ENCODE results near the gene ADISSP. TPM values are rescaled to one million over a fixed set of nuclear protein-coding genes. Genes with fewer than 3 reads are reported as not detected.
"Not testable (repeated sequence)": the region's sequence is repeated elsewhere in the genome, so short reads cannot be mapped to it uniquely, and the experiment has no call there.

ADISSP gene
- polyA plus RNA-seq, 12 donors: 10.7 to 23.2 (median 18.9) TPM; not detected in 1

DNA sequence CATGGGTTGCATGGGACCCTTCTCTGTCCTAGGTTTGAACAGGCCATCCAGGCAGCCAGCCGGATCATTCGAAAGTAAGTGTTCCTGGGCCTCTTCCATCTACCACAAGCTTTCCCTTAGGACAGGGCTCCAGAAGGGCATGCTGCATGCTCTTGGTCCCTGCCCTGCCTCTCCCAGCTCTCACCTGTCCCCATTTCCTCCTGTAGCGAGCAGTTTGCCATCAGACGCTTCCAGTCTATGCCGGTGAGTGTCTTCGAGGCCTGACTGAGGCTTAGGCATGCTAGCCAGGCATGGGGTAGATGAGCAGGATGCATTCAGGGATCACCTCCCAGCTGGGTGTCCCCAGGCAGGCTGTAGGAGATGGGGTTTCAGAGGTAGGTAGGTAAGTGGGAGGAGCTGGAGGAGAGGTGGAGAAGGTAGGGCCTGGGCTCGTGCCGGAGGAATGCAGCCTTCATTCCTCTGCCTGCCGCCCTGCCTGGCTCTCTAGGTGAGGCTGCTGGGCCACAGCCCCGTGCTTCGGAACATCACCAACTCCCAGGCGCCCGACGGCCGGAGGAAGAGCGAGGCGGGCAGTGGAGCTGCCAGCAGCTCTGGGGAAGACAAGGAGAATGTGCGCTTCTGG, 32.8 kb upstream of the ADISSP start:
- DNase-seq: no peak

DNA sequence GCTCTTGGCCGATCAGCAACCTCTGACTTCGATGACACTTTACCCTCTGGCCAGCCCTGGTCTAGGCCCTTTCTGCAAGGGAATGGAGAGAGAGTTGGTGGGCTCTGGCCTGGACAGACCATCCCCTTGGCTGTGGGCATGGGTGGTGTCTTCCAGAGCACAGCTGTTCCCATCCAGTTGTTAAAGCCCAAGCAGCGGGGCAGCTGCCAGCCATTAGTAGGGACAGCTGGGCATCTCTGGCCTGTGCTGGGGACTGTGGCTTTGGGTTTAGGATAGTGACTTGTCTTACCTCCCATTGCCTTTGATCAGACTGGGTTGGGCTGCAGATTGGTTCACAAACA, 31.3 kb upstream of the ADISSP start:
- no peak for DNase-seq

DNA sequence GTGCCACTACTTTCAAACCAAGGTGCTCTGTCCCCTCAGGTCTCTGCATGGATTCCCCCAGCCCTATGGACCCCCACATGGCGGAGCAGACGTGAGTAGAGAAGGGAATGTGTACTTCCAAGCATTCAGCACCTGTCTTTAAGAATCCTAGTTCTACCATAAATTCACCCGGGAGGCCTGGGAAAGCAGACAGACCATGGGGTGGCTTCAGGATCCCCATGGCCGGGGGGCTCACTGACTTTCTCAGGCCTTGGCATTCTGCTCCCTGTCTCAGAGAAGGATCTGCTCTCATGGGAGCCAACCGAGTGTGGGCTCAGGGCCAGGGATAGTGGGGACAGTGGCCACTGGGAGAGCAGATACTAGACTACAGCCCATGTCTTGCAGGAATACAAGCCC, 30.8 kb upstream of the ADISSP start:
- no peak for DNase-seq

DNA sequence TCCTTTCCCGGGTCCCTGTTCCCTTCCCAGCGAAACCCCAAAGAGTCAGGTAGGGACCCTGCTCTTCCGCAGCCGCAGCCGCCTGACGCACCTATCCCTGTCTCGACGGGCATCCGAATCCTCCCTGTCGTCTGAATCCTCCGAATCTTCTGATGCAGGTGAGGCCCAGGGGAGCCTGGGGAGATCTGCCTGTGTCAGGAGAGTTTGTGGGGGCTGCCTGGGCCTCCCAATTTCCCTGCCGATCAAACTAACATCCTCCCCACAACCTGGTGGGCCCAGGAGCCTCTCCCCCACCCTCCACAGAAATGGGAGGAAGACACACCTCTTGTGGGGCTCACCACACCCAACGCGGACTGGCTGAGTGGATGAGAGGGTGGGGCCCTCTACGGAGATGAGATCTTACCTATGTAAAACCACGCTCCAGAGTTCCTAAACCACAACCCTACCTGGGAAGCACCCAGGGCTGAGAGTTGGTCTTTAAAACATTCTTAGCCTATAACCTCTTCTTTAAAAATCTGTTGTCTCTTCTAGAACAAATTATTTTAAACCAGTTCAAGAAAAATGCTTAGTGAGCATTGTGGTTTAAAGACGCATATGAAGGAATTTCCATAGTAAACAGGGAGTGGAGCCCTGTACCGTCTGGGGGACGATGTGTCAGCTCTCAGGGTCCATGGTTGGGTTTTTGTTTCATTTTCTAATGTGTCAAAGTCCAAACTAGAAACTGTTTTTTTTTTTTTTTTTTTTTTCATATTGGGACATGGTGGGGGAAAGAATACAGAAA, 30.2 kb upstream of the ADISSP start:
- no peak for DNase-seq

DNA sequence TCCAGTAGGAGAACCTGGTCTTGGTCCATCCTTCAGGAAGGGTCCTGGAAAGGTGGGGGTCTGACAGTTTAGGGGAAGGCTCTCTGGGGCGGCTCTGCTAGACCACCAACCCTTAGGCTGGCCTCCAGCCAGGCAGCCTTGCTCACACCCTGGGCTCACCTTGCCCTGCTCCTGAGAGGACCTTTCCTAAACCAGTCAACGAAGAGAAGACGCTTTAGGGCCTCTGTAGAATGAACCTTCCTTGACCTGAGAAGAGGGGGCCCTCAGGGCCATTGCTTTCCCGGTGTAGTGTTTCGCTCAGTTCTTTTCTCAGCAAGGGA, 29.6 kb upstream of the ADISSP start:
- DNase-seq: no peak

DNA sequence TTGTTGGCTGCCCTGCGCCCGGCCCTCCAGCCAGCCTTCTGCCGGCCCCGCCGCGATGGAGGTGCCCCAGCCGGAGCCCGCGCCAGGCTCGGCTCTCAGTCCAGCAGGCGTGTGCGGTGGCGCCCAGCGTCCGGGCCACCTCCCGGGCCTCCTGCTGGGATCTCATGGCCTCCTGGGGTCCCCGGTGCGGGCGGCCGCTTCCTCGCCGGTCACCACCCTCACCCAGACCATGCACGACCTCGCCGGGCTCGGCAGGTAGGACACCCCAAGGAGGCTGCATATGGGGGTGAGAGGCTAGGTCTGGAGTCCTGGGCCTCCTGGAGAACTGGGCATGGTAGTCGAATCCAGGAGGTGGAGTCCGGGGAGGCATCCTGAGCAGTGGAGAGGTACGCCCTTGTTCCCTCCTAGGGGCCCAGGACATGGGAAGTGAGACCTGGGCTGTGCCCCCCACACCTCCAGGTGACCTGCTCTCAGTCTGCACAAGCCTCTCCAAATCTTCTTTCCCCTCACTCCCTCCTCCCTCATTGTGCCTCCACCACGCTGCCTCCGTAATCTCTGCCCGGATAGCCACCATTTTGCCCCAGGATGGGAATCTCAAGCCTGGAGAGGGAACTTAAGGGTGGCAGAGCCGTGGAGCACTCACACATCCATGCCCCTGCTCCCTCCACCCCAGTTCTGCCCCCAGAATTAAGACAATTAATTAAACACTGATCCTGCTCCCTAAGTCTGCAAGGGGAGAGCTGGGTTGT, 29.1 kb upstream of the ADISSP start:
- DNase-seq: no peak

DNA sequence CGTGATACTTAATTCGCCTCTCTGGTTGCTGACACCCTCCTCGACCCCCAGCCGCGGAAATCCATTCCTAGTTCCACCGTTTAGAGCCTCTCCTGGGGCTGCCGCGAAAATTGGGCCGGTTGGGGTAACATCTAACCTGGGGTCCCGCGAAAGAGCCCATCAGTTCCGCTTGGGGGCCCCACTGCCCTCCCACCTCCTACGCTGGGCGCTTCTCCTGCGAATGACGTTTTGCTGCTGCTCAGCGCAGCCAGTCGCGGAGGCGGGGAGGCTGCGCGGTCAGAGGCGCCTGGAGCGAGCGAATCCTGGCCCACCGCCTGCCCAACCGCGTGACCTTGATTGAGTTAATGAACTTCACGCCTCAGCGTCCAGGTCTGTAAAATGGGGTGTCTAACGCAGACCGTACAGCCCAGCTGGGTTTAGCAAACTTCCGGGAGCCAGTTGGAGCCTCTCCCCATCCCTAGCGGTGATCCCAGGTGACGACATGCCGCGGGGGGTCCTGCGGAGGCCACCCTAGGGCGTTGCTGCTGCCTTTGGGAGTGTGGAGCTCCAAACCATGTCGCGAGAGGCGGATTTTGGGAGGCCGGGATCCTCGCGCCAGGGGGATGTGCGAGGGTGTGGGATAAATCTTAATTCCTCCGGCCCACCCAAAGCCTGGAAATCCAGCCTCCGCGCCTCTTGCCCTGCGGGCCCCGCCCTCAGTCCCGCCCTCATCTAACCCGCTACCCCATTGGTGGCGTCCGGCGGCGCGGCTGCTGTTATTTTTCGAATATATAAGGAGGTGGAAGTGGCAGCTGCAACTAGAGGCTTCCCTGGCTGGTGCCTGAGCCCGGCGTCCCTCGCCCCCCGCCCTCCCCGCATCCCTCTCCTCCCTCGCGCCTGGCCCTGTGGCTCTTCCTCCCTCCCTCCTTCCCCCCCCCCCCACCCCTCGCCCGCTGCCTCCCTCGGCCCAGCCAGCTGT, 28.2 kb upstream of the ADISSP start, which contains the start of gene CDC25B:
Gene CDC25B (plus strand): TSS at position 800 of the 958 bp plus-strand sequence. CDS start 222 bp downstream, outside the sequence.
- peak; percentile 95 for DNase-seq

DNA sequence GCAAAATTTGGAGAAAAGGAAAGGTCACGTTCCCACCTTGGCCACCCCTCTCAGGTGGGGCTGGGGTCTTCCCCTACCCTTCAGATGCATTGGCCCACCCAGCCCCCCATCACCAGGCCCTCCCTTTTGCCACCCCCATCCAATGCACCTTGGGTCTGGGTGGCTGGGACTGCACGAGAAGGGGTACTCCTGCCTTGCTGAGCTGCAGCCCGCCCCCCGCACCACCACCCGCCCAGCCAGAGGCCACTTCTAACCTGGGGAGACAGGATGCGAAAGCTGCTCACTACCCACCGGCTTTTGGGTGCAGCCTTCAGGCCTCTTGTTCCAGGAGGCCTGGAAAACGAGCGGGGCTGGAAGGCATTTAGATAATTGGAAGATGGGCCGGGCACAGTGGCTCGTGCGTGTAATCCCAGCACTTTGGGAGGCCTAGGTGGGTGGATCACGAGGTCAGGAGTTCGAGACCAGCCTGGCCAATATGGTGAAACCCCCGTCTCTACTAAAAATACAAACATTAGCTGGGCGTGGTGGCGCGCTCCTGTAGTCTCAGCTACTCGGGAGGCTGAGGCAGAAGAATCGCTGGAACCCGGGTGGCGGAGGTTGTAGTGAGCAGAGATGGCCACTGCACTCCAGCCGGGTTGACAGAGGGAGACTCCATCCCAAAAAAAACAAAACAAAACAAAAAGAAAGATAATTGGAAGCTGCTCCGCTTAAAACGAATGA, 27.3 kb upstream of the ADISSP start:
- no peak for DNase-seq

DNA sequence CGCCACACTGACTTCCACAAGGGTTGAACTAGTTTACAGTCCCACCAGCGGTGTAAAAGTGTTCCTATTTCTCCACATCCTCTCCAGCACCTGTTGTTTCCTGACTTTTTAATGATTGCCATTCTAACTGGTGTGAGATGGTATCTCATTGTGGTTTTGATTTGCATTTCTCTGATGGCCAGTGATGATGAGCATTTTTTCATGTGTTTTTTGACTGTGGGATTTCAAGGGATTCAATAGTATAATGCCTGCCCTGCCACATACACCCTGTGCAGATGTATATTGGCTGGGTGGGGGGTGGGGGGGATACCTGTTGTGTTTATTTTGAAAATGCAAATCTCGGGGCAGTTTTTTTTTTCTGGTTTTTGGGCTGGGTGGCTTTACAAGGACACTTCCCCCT, 26.6 kb upstream of the ADISSP start:
- not testable (repeated sequence) for DNase-seq

DNA sequence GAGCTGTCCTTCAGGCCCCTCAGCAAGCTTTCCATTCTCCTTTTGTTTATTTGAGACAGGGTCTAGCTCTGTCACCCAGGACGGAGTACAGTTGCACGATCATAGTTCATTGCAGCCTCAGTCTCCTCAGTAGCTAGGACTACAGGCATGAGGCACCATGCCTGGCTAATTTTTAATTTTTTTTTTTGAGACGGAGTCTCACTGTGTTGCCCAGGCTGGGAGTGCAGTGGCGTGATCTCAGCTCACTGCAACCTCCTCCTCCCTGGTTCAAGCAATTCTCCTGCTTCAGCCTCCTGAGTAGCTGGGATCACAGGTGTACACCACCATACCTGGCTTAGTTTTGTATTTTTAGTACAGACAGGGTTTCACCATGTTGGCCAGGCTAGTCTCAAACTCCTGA, 21.6 kb upstream of the ADISSP start:
- DNase-seq: not testable (repeated sequence)

DNA sequence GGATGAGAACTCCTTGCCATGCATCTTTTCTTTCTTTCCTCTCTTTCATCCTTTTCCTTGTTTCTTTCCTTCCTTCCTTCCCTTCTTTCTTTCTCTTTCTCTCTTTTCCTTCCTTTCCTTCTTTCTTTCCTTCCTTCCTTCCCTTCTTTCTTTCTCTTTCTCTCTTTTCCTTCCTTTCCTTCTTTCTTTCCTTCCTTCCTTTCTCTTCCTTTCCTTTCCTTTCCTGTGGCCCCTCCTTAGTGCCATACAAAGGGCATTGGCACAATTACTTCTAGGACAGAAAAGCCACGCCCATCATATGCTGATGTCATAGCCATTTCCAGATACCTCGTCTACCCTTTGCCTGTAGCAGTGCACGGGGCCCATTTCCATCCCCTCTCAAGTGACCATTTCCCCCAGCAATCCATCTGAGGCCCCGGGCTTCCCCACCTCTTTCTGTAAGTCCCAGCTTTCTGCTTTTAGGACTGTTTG, 21.2 kb upstream of the ADISSP start:
- no peak for DNase-seq

DNA sequence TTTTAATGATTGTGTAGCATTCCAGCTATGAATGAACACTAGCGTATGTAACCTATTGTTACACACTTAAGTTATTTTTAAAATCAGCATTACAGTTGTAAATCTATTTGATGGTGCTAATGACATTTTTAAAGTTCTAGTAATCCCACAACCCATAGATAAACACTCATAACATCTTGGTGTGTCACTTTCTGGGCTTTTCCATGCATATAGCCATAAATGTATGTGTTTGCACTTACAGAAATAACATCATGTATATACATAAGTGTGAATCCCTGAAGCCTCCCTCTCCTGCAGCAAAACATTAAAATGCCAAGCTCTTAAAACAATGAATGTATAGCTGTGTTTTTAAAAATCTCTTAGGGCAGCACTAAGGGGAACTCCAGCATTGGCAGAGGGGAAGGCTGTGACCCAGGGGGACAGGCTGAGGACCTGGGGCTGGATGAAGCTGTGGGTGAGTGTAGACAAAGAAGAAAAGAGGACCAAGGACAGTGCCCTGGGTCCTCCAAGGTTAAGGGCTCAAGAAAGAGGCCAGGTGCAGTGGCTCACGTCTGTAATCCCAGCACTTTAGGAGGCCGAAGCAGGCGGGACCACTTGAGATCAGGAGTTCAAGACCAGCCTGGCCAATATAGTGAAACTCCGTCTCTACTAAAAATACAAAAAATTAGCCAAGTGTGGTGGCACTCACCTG, 19.9 kb upstream of the ADISSP start:
- DNase-seq: no peak

DNA sequence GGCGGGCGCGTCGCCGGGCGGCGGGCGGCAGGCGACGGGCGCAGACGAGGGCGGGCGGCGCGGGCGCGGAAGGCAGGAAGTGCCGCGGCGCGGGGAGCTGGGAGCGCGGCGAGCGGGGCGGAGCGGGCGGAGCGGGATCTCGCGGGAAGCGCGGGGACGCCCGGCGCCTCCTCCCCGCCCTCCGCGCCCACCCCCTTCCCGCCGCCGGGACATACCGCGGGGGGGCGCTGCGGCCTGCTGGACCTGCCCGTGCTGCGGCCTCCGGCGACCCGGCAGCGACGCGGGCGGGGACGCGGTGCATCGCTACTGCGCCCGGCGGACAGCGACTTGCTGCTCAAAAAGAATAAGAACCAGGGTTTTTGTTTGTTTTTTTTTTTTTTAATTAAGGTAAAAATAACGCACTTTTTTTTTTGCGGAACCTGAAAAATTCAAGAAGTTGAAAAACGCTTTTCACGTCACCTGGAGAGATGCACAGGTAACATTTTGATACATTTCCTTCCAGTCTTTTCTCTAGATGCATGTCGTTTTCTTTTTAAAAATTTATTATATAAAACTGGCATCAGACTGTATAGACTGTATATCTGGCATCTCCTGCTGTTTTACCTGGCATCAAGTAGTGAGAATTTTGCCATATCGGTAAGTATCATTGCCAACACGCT, 19.2 kb upstream of the ADISSP start, which contains the start of gene CENPB:
Gene CENPB (minus strand): TSS at position 76 of the 659 bp plus-strand sequence. CDS start 257 bp downstream, outside the sequence.
- peak; percentile 88 for DNase-seq

DNA sequence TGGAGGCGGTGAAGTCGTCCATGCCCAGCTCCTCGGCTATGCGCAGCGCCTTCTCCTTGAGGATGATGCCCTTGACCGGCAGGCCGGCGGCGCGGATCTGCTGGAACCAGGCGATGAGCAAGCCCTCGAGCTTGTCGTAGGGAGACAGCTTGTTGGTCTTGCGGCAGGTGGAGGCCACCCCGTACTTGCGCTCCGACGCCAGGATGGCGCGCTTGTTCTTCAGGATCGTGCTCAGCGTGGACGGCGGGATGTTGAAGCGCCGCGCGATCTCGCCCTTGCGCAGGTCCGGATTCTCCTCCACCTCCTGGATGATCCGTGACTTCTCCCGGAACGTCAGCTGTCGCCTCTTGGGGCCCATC, 18.6 kb upstream of the ADISSP start:
- no peak for DNase-seq

DNA sequence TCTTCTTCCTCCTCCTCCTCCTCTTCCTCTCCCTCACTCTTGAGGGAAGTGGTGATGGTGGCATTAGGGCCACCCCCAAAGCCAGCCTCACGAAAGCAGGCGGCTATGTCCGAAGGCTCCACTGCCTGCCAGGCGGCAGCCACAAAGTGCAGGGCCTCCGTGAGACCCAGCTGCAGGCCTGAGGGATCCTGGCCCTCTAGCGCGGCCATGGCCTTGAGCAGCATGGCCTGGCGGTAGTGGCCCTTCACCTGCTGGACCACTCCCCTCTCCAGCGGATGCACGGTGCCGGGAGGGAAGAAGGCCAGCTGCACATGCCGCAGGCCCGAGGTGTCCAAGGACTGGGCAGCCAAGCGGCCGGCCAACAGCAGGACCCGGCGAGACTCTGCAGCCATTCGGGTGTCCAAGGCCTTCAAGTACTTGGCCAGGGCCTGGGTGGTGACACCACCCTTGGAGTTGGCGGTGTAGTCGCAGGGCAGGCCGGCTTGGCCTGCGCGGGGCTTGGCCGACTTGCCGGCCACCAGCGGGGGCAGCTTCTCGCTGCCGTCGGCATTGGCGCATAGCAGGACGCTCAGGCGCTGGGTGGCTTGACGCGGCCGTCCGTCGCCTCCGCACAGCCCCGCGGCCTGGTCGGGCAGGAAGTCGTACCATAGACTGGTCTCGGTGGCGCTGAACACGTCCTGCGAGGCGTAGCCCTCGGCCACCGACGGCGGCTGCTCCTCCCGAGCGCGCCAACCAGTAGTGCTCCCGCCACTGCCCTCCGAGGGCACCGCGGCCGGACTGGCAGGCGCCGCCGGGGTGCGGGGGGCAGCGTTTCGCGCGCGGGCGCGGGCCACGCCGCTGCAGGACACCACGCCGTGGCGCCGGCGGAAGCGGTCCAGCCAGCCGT, 17.9 kb upstream of the ADISSP start:
- no peak for DNase-seq

DNA sequence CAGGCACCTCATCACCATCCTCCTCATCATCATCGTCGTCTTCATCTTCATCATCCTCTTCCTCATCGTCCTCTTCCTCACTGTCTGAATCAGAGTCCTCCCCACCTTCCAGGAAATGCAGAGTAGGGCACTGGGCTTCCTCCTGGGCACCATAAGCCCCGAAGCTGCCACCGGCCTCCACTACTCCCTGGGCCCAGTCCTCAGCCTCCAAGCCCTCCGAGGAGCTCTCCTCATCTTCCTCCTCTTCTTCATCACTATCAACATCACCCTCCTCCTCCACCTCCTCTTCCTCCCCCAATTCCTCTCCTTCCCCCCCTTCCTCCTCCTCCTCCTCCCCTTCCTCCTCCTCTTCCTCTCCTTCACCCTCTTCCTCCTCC, 17.3 kb upstream of the ADISSP start:
- no peak for DNase-seq

DNA sequence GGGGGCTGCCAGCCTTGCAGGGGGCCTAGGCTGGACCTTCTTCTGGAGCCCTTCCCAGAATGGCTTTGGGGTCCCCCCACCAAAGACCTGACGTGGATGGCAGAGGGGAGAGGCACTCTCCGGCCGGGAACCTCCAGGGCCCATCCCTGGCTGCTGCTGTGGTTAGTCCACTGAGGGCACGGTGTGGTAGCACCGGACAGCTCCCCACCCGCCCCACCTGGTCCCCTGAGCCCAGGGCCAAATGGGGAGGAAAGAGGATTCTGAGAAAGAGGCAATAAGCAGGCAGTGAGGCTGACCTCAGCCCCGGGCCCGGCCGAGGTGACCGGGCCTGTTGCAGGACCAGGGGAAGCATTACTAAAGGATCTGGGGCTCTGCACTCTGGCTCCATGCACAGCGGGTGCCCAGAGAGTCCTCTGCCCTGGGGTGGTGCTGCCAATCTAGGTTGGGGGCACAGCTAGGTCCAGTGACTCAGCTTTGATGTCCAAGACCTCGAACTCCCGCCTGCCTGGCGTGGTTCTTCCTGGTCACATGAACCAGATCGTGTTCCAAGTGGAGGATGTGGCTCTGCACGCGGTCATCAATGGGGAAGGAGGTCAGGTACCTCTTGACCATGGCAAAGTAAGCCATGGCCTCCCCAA, 16.8 kb upstream of the ADISSP start:
- DNase-seq: no peak

DNA sequence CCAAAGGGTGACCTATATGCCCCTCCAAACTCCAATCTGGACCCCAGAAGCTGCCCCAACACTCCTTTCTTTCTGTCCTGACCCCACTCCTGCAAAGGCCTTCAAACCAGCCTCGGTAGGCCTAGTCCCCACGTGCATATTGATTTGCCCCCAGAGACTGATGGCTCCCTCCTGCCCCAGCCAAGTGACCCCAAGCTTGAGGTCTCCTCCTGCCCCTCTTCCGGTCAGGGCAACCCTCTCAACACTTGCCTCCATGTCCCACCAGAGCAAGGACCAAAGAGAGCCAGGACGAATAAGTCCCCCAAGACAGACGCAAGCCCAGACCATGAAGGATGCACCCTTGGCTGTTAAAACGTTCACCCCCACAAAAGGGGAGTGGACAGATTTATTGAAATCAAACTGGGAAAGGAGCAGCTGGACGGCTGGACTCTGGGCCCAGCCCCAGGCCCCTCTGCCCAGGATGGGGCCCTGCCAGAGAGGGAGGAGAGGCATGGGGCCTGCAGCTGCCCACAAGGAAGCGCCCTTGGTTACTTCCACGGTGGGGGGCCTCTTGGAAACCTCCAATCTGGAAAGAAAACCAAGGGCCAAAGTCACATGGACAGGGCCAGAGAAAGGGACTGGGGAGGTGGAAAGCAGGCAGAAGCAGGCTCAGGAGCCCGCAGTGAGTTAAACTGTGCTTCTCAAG, 16.1 kb upstream of the ADISSP start:
- DNase-seq: no peak

Measured in muscle of arm (tissue), 12 donors.